ENCODE data around the gene YDJC. TPM values are rescaled to one million over a fixed set of nuclear protein-coding genes. Genes with fewer than 3 reads are reported as not detected.

YDJC gene
- total and polyA plus RNA-seq, 2 of the 13 experiments (the other 11 are each of a cell fraction or from before 2014, with no cell fraction given): 15.3 to 32.0 TPM

DNA sequence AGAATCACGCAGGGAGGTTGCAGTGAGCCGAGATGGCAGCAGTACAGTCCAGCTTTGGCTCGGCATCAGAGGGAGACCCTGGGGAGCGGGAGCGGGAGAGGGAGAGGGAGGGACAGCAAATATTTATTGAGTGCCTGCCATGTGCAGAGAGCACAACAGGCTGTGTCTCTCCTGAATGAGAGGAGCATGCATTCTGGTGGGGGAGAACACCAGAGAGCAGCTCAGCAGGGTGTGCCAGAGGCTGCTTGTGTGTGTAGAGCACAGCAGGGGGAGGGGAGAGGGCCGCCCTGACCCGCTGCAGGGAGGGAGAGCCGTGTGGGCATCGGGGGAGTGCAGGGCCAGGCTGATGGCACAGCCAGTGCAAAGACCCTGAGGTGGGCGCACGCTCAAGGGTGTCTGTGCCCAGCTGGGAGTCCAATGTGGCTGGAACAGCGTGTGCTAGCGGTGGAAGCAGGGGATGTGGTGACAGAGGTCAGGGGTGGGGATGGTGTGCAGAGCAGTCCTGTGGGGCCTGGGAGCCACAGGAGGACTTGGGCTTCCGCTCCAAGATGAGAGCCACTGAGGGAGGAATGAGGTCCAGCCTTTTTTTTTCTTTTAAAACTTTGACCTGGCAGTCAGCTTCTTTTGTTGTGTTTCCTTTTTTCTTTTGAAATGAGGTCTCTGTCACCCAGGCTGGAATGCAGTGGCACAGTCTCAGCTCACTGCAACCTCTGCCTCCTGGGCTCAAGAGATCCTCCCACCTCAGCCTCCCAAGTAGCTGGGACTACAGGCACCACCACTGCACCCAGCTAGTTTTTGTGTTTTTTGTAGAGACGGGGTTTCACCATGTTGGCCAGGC, 48.0 kb upstream of the YDJC start (continued):
- 0 out of 2 replicates have a peak, but pooled peaks have one; percentile 10 for TF ChIP-seq MTERF4 (CRISPR knock-in tag; IDR thresholded peaks at IDR 0.05)
- TF ChIP-seq RBM22 (optimal IDR thresholded peaks at IDR 0.05; ENCODE audit: low read length): peak; percentile 42
- TF ChIP-seq KMT2B (CRISPR knock-in tag; IDR thresholded peaks at IDR 0.05): 0 out of 2 replicates have a peak, but pooled peaks have one; percentile 27
- peak; percentile 69; the same call in 1 of the 2 replicates for TF ChIP-seq HDAC2 (CRISPR knock-in tag; IDR thresholded peaks at IDR 0.05)
- TF ChIP-seq, protein P1, sequence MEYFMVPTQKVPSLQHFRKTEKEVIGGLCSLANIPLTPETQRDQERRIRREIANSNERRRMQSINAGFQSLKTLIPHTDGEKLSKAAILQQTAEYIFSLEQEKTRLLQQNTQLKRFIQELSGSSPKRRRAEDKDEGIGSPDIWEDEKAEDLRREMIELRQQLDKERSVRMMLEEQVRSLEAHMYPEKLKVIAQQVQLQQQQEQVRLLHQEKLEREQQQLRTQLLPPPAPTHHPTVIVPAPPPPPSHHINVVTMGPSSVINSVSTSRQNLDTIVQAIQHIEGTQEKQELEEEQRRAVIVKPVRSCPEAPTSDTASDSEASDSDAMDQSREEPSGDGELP (IDR thresholded peaks at IDR 0.05; ENCODE audit: borderline replicate concordance, low read depth): peak; percentile 55; the same call in 1 of the 2 replicates
- TF ChIP-seq KDM3A (CRISPR knock-in tag; IDR thresholded peaks at IDR 0.05; ENCODE audit: low read depth): 0 out of 2 replicates have a peak, but pooled peaks have one; percentile 47
- no peak for TF ChIP-seq TEF (CRISPR knock-in tag; IDR thresholded peaks at IDR 0.05)
- no peak for TF ChIP-seq CBFB (CRISPR knock-in tag; IDR thresholded peaks at IDR 0.05)
- TF ChIP-seq, protein P2, sequence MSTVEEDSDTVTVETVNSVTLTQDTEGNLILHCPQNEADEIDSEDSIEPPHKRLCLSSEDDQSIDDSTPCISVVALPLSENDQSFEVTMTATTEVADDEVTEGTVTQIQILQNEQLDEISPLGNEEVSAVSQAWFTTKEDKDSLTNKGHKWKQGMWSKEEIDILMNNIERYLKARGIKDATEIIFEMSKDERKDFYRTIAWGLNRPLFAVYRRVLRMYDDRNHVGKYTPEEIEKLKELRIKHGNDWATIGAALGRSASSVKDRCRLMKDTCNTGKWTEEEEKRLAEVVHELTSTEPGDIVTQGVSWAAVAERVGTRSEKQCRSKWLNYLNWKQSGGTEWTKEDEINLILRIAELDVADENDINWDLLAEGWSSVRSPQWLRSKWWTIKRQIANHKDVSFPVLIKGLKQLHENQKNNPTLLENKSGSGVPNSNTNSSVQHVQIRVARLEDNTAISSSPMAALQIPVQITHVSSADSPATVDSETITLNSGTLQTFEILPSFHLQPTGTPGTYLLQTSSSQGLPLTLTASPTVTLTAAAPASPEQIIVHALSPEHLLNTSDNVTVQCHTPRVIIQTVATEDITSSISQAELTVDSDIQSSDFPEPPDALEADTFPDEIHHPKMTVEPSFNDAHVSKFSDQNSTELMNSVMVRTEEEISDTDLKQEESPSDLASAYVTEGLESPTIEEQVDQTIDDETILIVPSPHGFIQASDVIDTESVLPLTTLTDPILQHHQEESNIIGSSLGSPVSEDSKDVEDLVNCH (CRISPR knock-in tag; IDR thresholded peaks at IDR 0.05): no peak
- peak; percentile 83 for TF ChIP-seq REPIN1 (CRISPR knock-in tag; IDR thresholded peaks at IDR 0.05; ENCODE audit: borderline replicate concordance, low read depth)
- peak; percentile 84 for TF ChIP-seq FOXA3 (CRISPR knock-in tag; IDR thresholded peaks at IDR 0.05)
- TF ChIP-seq, protein P3, sequence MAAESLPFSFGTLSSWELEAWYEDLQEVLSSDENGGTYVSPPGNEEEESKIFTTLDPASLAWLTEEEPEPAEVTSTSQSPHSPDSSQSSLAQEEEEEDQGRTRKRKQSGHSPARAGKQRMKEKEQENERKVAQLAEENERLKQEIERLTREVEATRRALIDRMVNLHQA (CRISPR knock-in tag; IDR thresholded peaks at IDR 0.05): no peak
- TF ChIP-seq KAT2B (IDR thresholded peaks at IDR 0.05; ENCODE audit: borderline replicate concordance, low read depth, low read length): no peak
- TF ChIP-seq ARNT2 (CRISPR knock-in tag; IDR thresholded peaks at IDR 0.05; ENCODE audit: low read depth): no peak
- no peak for TF ChIP-seq ZNF597 (CRISPR knock-in tag; IDR thresholded peaks at IDR 0.05)
- TF ChIP-seq SOX13 (IDR thresholded peaks at IDR 0.05): no peak
- peak in 1 of 2 experiments; percentile 63; a peak in 1 of 4 replicates for TF ChIP-seq SOX13 (CRISPR knock-in tag; conservative IDR thresholded peaks at IDR 0.05 in 1 of 2, IDR thresholded peaks at IDR 0.05 in 1 of 2)
- peak; percentile 67; the same call in 1 of the 2 replicates for TF ChIP-seq ZNF691 (CRISPR knock-in tag; IDR thresholded peaks at IDR 0.05; ENCODE audit: borderline replicate concordance, low read depth)
- TF ChIP-seq NCOA2 (CRISPR knock-in tag; IDR thresholded peaks at IDR 0.05): peak; percentile 51; the same call in 1 of the 2 replicates
